Measurements from ENCODE around the gene MICALL1.
A peak's percentile ranks its signal among the peaks of the same experiment; 100 is the strongest.
"Not testable (repeated sequence)": the region's sequence is repeated elsewhere in the genome, so short reads cannot be mapped to it uniquely, and the experiment has no call there.

The MICALL1 gene

GRCh38 chr22:37931893-37932389 lies 25.8 kb downstream of the MICALL1 start:
- no peak for DNase-seq

DNA sequence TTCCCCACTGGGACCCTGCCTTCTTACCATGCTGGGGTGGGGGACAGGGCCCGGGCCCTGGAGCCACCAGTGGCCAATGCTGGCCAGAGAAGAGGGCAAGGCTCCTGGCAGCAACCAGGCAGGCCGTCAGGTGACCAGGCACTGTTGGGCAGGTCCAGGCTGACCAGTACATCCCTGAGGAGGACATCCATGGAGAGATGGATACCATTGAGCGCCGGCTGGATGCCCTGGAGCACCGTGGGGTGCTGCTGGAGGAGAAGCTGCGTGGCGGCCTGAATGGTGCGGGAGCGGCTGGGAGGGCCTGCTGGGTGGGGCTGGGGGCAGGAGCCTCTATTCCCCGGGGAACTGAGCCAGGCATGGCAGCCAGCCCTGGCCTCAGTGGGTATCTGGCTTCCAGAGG lies 26.3 kb downstream of the MICALL1 start:
- no peak for DNase-seq

GRCh38 chr22:37932821-37933578 lies 26.9 kb downstream of the MICALL1 start:
- DNase-seq, result no peak

- peak; percentile 79 for DNase-seq
Observed at GRCh38 chr22:37933711-37934376, 27.7 kb downstream of the MICALL1 start.

GRCh38 chr22:37940698-37941376 lies 34.7 kb downstream of the MICALL1 start:
- no peak for DNase-seq

DNA sequence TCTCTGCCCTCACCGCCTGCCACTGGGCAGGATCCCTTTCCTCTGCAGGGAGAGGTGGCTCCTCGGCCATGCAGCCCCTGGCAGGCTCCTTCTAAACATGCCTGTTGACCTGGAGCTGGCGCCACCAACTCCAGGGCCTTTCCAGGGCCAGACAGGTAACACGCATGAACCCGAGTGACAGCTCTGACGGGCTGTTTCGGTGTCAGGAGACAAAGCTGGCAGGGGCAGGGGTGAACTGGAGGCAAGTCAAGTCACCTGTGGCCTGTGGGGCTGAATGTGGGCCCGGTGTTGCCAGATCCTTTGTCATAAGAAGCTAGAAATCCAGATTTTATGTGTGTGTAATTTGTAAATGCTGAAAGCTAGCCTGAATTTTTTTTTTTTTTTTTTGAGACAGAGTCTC lies 36.0 kb downstream of the MICALL1 start:
- DNase-seq, result no peak

GRCh38 chr22:37943136-37943824 lies 37.2 kb downstream of the MICALL1 start:
- DNase-seq, result no peak

GRCh38 chr22:37943825-37944198 lies 37.7 kb downstream of the MICALL1 start:
- no peak for DNase-seq

DNA sequence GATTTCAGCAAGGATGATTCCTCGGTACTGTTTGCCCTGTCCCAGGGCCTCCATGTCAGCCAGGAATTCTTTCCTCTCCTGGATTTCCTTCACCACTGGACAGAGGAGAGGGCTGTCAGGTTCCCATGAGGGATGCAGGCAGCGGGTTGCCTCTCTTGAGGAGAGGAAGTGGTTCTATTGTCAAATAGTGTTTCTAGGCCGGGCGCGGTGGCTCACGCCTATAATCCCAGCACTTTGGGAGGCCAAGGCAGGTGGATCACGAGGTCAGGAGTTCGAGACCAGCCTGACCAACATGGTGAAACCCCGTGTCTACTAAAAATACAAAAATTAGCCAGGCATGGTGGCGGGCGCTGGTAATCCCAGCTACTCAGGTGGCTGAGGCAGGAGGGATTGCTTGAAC lies 38.3 kb downstream of the MICALL1 start:
- DNase-seq, result not testable (repeated sequence)

- DNase-seq, result not testable (repeated sequence)
Observed at GRCh38 chr22:37947142-37947795, 41.2 kb downstream of the MICALL1 start.

- no peak for DNase-seq
Observed at GRCh38 chr22:37951305-37951704, 45.2 kb downstream of the MICALL1 start.

- peak; percentile 3 for DNase-seq
Observed at GRCh38 chr22:37952629-37953028, 46.5 kb downstream of the MICALL1 start.

- no peak for DNase-seq
Observed at GRCh38 chr22:37953062-37953436, 47.0 kb downstream of the MICALL1 start.

GRCh38 chr22:37953437-37954179 lies 47.5 kb downstream of the MICALL1 start, which contains the start of the genes C22orf23 and POLR2F:
C22orf23 (minus strand) TSS chr22:37953601; CDS start chr22:37953149, 452 bp downstream.
POLR2F (plus strand) TSS chr22:37953699; CDS start chr22:37953788, 89 bp downstream.
- peak; percentile 97 for DNase-seq

DNA sequence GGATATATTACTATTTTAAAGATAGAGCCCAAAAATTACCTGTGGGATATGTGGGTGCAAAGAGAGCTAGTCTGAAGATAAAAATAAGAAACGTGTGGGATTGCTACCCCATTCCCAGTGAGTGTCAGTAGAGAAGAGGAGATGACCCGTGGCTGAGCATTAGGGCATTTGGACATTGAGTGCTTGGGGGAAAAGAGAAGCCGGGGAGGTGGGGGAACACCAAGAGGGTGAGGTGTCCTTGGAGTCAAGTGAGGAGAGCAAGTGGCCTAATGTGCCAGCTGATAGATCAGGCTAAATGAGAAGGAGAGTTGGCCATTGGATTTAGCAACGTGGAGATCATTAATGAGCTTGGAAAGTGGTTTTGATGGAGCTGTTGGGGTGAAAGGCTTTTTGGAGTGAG lies 48.6 kb downstream of the MICALL1 start:
- DNase-seq, result no peak

DNA sequence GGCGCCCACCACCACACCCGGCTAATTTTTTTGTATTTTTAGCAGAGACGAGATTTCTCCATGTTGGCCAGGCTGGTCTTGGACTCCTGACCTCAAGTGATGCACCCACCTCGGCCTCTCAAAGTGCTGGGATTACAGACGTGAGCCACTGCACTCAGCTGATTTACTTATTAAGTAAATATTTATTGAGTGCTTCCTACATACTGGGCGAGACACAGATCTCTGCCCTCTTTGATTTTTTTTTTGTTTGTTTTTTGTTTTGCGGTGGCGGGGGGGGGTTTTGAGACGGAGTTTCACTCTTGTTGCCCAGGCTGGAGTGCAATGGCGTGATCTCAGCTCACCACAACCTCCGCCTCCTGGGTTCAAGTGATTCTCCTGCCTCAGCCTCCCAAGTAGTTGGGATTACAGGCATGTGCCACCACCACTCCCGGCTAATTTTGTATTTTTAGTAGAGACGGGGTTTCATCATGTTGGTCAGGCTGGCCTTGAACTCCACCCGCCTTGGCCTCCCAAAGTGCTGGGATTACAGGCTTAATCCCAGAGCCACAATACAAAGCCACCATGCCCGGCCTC lies 49.8 kb downstream of the MICALL1 start:
- DNase-seq, result not testable (repeated sequence)

GRCh38 chr22:37957232-37957631 lies 51.1 kb downstream of the MICALL1 start:
- no peak for DNase-seq

GRCh38 chr22:37959231-37959825 lies 53.2 kb downstream of the MICALL1 start:
- no peak for DNase-seq

- DNase-seq, result no peak
Observed at GRCh38 chr22:37961062-37961461, 55.0 kb downstream of the MICALL1 start.

DNA sequence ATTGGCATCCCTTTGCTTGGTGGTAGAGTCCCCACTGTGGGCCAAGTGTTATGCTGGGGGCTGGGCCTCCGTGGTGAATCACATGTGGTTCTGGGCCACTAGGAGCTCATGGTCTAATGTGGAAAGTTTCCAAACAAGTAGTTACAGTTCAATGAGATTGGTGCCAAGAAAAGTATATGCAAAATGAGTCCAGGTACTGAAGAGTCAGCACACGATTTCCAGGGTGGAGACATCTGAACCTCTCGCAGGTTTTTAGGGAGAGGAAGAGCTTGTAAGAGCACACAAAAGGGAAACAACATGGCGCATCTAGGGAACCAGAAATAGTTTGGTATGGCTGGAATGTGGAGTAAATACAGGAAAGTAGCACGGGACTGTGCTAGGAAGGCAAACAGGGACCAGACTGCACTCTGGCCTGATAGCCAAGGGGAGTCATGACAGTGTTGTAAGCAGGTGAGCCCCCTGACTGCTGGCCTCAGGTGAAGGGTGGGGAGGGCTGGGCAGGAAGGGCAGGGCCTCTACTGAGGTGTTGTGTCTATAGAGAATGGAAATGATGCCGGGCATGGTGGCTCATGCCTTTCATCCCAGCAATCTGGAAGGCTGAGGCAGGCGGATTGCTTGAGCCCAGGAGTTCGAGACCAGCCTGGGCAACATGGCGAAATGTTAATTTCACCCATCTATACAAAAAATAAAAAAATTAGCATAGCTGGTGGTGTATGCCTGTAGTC lies 60.0 kb downstream of the MICALL1 start:
- DNase-seq, result no peak
